ENCODE results near the gene TAB2. TPM values are rescaled to one million over a fixed set of nuclear protein-coding genes. Genes with fewer than 3 reads are reported as not detected.
A peak's percentile ranks its signal among the peaks of the same experiment; 100 is the strongest.
"Not testable (repeated sequence)": the region's sequence is repeated elsewhere in the genome, so short reads cannot be mapped to it uniquely, and the experiment has no call there.

Gene TAB2
- total RNA-seq, 2 experiments from 2014 or later: 126 to 154 TPM

DNA sequence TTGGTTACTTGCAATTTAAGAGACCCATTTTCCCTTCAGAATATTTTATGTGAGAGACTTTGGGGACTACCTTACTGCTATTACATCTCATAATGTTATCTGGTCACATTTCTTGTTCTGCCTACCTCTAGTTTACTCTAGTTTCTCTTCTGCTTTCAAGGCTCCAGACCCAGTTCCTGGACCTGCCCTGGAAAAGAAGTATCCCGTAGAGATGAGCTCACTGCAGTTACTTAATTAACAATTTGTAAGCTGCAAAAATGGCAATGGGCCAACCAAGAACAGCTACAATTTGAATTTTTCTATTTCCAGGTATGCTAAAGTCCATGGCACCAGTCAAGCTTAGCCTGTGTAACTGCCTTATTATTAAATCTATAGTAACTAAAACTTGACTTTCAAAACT, 25.0 kb downstream of the TAB2 start:
- no peaks in the 10 kb centered on the region for H3K9me3 Mint-ChIP-seq
- CTCF ChIA-PET: interaction anchor here (0.6 to 1.4 kb wide), 4 partner anchors 10 to 49 kb away, joined by 3 to 6 read pairs (median 3); no protein-coding TSS in a partner anchor
- POLR2A ChIA-PET: interaction anchor here (0.6 kb wide), 1 partner anchor 168 kb away, joined by 6 read pairs; no protein-coding TSS in a partner anchor
- peaks cover 49% of the 10 kb centered on the region for H3K36me3 Mint-ChIP-seq (ENCODE audit: low read depth)
- no peaks in the 10 kb centered on the region for H3K27me3 Mint-ChIP-seq
- H3K4me1 Mint-ChIP-seq: peaks cover 75% of the 10 kb centered on the region
- peak overlapping the region; percentile 26 for H3K27ac Mint-ChIP-seq
- no peak for DNase-seq
- no peak overlapping the region for H3K4me3 Mint-ChIP-seq

DNA sequence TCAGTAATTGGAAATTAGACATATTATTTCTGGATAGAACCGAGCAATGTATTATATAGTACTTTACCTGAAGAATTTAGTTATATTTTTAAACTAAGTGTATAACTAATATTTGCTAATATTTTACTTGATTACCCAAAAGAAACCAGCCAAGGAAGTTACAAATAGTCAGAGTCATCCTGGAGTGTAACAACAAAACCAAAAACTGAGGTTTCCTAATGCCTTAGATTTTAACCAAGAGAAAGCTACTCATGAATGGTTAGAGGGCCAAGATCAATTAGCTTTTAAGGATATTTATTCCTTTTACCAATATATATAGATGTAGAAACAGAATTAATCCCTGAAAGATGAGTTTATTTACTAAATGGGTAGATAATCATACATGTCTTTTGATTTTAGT, 26.0 kb downstream of the TAB2 start:
- H3K4me1 Mint-ChIP-seq: peaks cover 71% of the 10 kb centered on the region
- peaks cover 48% of the 10 kb centered on the region for H3K36me3 Mint-ChIP-seq (ENCODE audit: low read depth)
- no peak for DNase-seq
- H3K9me3 Mint-ChIP-seq: no peaks in the 10 kb centered on the region
- ChIA-PET CTCF (interaction anchor here (0.6 to 1.7 kb wide), 5 partner anchors 11 to 117 kb away, joined by 3 to 5 read pairs (median 3); no protein-coding TSS in a partner anchor), POLR2A (no interaction called here)
- no peak overlapping the region for H3K4me3 Mint-ChIP-seq
- H3K27me3 Mint-ChIP-seq: no peaks in the 10 kb centered on the region
- H3K27ac Mint-ChIP-seq: no peak overlapping the region

DNA sequence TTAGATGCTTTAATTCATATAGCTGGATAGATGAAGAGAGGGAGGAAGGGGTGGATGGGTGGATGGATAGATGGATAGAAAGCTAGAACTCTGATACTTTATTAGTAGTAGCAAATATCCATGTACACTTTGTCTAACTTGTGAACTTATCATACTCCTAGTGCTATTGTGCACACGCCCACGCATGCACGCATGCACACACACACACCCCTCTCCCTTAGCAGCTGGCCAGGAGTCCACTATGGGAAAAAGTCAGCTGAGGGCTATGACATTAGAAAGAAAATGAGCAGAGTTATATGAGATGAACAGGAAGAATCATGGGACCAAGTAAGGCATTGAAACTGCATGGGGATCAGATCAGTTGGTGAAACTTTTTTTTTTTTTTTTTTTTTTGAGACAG, 28.6 kb downstream of the TAB2 start:
- ChIA-PET CTCF (interaction anchor here (0.6 to 1.6 kb wide), 6 partner anchors 13 to 1134 kb away, joined by 3 to 6 read pairs (median 4); no protein-coding TSS in a partner anchor), POLR2A (interaction anchor here (0.7 kb wide), 1 partner anchor 325 kb away, joined by 9 read pairs; no protein-coding TSS in a partner anchor)
- H3K27me3 Mint-ChIP-seq: no peaks in the 10 kb centered on the region
- no peak overlapping the region for H3K27ac Mint-ChIP-seq
- H3K4me1 Mint-ChIP-seq: peaks cover 69% of the 10 kb centered on the region
- no peaks in the 10 kb centered on the region for H3K9me3 Mint-ChIP-seq
- no peak for DNase-seq
- H3K4me3 Mint-ChIP-seq: no peak overlapping the region
- peaks cover 55% of the 10 kb centered on the region for H3K36me3 Mint-ChIP-seq (ENCODE audit: low read depth)

DNA sequence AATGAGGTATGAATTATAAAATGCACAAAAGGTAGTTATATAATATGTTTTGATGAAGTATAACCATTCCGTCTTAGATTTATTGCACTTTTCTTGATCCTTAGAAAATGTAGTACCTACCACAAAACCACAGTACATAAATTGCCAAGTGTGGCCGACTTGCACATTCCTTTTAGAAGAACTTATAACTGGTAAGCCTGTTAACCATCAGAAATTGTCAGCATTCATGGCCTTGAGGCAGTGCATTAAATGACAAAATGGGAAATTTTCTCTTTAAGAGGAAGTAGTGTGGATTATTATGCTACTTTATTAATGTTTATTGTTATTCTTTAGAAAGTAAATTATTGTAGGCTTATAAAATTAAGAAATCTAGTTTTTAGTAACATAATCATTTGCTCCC, 29.6 kb downstream of the TAB2 start:
- POLR2A ChIA-PET: no interaction called here
- CTCF ChIA-PET: interaction anchor here (1.1 to 1.6 kb wide), 2 partner anchors 16 to 85 kb away, joined by 4 to 6 read pairs; no protein-coding TSS in a partner anchor
- H3K9me3 Mint-ChIP-seq: no peaks in the 10 kb centered on the region
- no peak overlapping the region for H3K4me3 Mint-ChIP-seq
- no peak overlapping the region for H3K27ac Mint-ChIP-seq
- no peaks in the 10 kb centered on the region for H3K27me3 Mint-ChIP-seq
- peaks cover 66% of the 10 kb centered on the region for H3K4me1 Mint-ChIP-seq
- DNase-seq: no peak
- peaks cover 48% of the 10 kb centered on the region for H3K36me3 Mint-ChIP-seq (ENCODE audit: low read depth)

DNA sequence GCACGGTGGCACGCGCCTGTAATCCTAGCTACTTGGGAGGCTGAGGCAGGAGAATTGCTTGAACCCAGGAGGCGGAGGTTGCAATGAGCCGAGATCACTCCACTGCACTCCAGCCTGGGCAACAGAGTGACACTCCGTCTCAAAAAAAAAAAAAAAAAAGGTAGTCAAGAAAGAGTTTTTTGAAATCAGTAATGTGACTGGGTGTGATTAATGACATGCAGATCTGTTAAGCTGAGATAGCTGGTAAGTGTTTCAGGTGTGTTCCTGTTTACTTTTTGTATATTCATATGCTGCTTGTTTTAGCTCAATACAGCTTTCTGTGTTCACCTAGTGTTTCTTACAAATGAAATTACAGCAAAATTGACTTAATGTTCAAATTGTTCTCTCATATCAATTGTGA, 31.8 kb downstream of the TAB2 start:
- ChIA-PET POLR2A (interaction anchor here (0.6 to 0.7 kb wide), 2 partner anchors 9 to 32 kb away, joined by 3 to 6 read pairs; partner anchors contain the start of gene TAB2), CTCF (interaction anchor here (0.9 kb wide), 1 partner anchor 23 kb away, joined by 4 read pairs; no protein-coding TSS in a partner anchor)
- H3K27me3 Mint-ChIP-seq, H3K4me3 Mint-ChIP-seq, H3K9me3 Mint-ChIP-seq, DNase-seq, H3K27ac Mint-ChIP-seq: not testable (repeated sequence)
- Mint-ChIP-seq H3K4me1 (peaks cover 62% of the 10 kb centered on the region), H3K36me3 (ENCODE audit: low read depth) (peaks cover 47% of the 10 kb centered on the region)

DNA sequence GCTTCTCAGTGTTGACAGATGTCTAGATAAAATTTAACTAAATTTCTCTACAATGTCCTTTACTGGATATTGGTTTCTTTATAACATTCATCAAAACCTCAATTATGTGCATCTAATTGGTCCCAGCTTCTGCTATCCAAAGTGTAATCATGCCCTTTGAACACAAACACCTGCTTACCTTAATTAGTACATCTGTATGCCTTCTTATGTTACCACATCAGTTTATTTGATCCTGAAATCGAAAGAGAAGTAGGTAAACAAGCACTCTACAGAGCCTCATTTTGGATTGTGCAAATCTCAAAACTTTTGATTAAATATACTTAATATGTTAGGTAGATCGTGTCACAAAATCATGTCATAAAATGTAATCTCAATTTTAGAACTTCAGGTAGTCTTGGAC, 36.5 kb downstream of the TAB2 start:
- Mint-ChIP-seq H3K9me3 (no peaks in the 10 kb centered on the region), H3K4me1 (peaks cover 69% of the 10 kb centered on the region), H3K27me3 (no peaks in the 10 kb centered on the region), H3K4me3 (no peak overlapping the region), H3K36me3 (ENCODE audit: low read depth) (peaks cover 57% of the 10 kb centered on the region), H3K27ac (no peak overlapping the region)
- DNase-seq: no peak
- ChIA-PET POLR2A (no interaction called here), CTCF (interaction anchor here (0.5 kb wide), 1 partner anchor 23 kb away, joined by 3 read pairs; no protein-coding TSS in a partner anchor)

DNA sequence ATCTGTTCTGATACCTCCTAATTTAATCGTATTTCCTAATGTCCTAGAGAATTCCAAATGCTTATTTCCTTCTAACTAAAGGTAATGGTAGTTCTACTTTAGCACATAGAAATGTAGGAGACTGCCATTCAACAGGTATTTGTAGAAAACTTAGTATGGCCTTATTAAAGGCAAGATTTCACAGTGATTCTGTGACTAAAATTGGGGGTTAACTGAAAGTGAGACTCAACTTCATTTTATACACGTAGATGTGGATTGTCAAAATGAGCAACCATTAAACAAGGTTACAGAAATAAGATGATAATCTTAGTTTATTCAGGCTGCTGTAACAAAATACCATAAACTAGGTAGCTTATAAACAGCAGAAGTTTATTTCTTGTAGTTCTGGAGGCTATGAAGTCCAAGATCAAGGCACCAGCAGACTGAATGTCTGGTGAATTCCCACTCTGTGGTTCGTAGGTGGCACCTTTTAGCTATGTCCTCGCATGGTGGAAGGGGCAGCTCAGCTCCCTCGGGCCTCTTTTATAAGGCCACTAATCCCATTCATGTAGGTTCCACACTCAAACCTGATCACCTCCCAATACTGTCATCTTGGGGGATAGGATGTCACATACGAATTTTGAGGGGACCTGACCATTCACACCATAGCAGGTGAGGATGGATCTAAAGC, 38.7 kb downstream of the TAB2 start:
- Mint-ChIP-seq H3K4me1 (peaks cover 74% of the 10 kb centered on the region), H3K36me3 (ENCODE audit: low read depth) (peaks cover 65% of the 10 kb centered on the region), H3K9me3 (peaks cover 2% of the 10 kb centered on the region), H3K27me3 (no peaks in the 10 kb centered on the region), H3K27ac (peak overlapping the region; percentile 46), H3K4me3 (no peak overlapping the region)
- DNase-seq: no peak
- ChIA-PET POLR2A (no interaction called here), CTCF (no interaction called here)

DNA sequence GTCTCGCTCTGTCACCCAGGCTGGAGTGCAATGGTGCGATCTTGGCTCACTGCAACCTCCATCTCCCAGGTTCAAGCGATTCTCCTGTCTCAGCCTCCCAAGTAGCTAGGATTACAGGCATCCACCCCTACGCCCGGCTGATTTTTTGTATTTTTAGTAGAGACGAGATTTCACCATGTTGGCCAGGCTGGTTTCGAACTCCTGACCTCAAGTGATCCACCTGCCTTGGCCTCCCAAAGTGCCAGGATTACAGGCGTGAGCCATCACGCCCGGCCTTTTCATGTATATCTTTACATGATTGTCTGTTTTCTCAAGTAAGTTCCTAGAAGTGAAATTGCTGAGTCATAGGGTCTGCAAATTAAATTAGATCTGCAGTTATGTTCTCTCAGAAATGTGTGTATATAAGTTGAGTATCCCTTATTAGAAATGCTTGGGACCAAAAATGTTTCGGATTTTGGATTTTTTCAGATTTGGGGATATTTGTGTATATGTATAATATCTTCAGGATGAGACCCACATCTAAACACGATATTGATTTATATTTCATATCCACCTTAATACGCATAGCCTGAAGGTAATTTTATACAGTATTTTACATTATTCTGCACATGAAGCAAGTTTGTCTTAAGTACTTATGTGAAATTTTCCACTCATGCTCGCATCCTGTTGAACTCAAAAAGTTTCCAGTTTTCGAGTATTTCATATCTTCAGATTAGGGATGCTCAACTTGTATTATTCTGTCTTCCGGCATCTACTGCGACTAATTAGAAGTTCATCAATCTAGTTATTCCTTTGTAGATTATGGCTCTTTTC, 40.4 kb downstream of the TAB2 start:
- Mint-ChIP-seq H3K27ac (peak overlapping the region; percentile 19), H3K27me3 (no peaks in the 10 kb centered on the region), H3K4me1 (peaks cover 75% of the 10 kb centered on the region), H3K36me3 (ENCODE audit: low read depth) (peaks cover 76% of the 10 kb centered on the region), H3K4me3 (no peak overlapping the region), H3K9me3 (peaks cover 10% of the 10 kb centered on the region)
- ChIA-PET POLR2A (interaction anchor here (0.6 kb wide), 1 partner anchor 9 kb away, joined by 3 read pairs; no protein-coding TSS in a partner anchor), CTCF (interaction anchor here (0.6 kb wide), 1 partner anchor 160 kb away, joined by 4 read pairs; no protein-coding TSS in a partner anchor)
- DNase-seq: no peak

DNA sequence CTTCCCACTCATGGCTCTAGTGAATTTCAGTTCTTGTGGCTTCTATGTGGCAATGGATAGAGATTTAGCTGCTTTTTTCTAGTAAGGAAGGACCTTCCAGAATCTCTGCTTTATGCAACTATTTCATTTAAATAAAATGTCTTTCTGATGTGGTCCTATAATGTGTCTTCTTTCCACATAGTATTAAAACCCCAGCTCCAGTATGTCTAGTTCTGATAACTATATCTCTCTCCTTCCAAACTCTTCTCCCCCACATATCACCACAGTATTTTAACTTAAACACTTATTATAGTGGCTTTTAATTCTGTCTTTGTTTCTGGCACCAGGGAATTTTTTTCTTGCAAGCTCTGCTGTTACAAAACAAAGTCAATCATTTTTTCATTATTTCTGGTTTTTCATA, 41.9 kb downstream of the TAB2 start:
- peaks cover 10% of the 10 kb centered on the region for H3K9me3 Mint-ChIP-seq
- H3K4me3 Mint-ChIP-seq: no peak overlapping the region
- H3K27ac Mint-ChIP-seq: no peak overlapping the region
- peaks cover 78% of the 10 kb centered on the region for H3K4me1 Mint-ChIP-seq
- H3K27me3 Mint-ChIP-seq: no peaks in the 10 kb centered on the region
- CTCF ChIA-PET: interaction anchor here (0.9 to 1.6 kb wide), 7 partner anchors 9 to 331 kb away, joined by 3 to 6 read pairs (median 3); no protein-coding TSS in a partner anchor
- H3K36me3 Mint-ChIP-seq (ENCODE audit: low read depth): peaks cover 79% of the 10 kb centered on the region
- DNase-seq: no peak
- POLR2A ChIA-PET: interaction anchor here (0.7 kb wide), 1 partner anchor 166 kb away, joined by 3 read pairs; no protein-coding TSS in a partner anchor

DNA sequence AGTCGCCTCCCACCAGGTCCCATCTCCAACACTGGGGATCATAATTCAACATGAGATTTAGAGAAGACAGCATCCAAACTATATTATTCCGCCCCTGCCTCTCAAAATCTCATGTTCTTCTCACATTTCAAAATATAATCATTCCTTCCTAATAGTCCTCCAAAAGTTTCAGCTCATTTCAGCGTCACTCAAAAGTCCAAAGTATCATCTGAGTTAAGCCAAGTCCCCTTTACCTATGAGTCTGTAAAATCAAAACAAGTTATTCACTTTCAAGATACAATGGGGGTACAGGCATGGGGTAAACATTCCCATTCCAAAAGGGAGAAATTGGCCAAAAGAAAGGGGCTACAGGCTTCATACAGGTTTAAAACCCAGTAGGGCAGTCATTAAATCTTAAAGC, 43.0 kb downstream of the TAB2 start:
- H3K4me1 Mint-ChIP-seq: peaks cover 80% of the 10 kb centered on the region
- H3K27ac Mint-ChIP-seq: no peak overlapping the region
- ChIA-PET CTCF (no interaction called here), POLR2A (no interaction called here)
- no peak for DNase-seq
- H3K9me3 Mint-ChIP-seq: peaks cover 10% of the 10 kb centered on the region
- H3K36me3 Mint-ChIP-seq (ENCODE audit: low read depth): peaks cover 78% of the 10 kb centered on the region
- no peak overlapping the region for H3K4me3 Mint-ChIP-seq
- H3K27me3 Mint-ChIP-seq: no peaks in the 10 kb centered on the region

DNA sequence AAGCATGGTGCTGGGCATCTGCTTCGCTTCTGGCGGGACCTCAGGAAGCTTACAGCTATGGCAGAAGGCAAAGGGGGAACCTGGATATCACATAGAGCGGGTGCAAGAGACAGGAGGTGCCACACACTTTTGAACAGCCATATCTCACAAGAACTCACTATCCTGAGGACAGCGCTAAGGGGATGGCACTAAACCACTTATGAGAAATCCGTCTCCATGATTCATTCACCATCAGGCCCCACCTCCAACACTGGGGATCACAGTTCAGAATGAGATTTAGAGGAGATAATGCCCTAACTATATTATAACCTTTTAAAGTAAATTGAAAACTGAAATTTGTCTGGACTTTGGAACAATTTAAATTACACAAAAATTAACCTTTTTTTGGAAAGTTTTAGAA, 44.8 kb downstream of the TAB2 start:
- no peak overlapping the region for H3K4me3 Mint-ChIP-seq

DNA sequence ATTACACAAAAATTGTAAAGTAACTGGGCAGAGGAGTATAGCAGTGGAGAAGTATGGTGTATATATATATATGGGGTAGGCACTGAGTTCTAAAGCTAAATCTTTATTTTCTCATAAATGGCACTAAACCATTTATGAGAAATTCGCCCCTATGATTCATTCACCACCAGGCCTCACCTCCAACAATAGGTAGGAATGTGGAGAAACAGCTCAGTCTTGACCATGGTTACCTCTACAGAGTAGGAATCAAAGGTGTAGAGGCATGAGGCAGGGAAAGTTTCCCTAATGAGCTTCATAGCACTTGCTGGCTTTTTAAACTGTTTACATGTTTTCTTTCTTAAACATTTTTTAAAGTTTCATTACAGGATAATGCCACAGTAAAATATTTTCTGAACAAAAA, 45.6 kb downstream of the TAB2 start:
- POLR2A ChIA-PET: no interaction called here

More for the DNA sequence above, 44.8 kb downstream of the TAB2 start:
- Mint-ChIP-seq H3K9me3 (peaks cover 10% of the 10 kb centered on the region), H3K27me3 (no peaks in the 10 kb centered on the region), H3K27ac (no peak overlapping the region), H3K4me1 (peaks cover 73% of the 10 kb centered on the region), H3K36me3 (ENCODE audit: low read depth) (peaks cover 68% of the 10 kb centered on the region)
- DNase-seq: no peak
- POLR2A ChIA-PET: no interaction called here
- CTCF ChIA-PET: interaction anchor here (1.1 to 2.2 kb wide), 3 partner anchors 9 to 334 kb away, joined by 3 to 6 read pairs (median 4); no protein-coding TSS in a partner anchor

More for the DNA sequence above, 45.6 kb downstream of the TAB2 start:
- no peak for DNase-seq
- no peak overlapping the region for H3K4me3 Mint-ChIP-seq
- H3K4me1 Mint-ChIP-seq: peaks cover 68% of the 10 kb centered on the region
- H3K27me3 Mint-ChIP-seq: no peaks in the 10 kb centered on the region
- H3K9me3 Mint-ChIP-seq: peaks cover 10% of the 10 kb centered on the region
- H3K36me3 Mint-ChIP-seq (ENCODE audit: low read depth): peaks cover 61% of the 10 kb centered on the region
- CTCF ChIA-PET: interaction anchor here (1.1 to 2.2 kb wide), 3 partner anchors 8 to 335 kb away, joined by 3 to 6 read pairs (median 4); no protein-coding TSS in a partner anchor
- H3K27ac Mint-ChIP-seq: no peak overlapping the region

Data from activated CD4-positive, alpha-beta T cell treated with anti-CD3 and anti-CD28 coated beads, Interleukin-2, amount 10 ng/mL, durations not matched to agents 7 days and 5 days (primary cell).